ENCODE data around the gene UBQLN4. TPM values are rescaled to one million over a fixed set of nuclear protein-coding genes. Genes with fewer than 3 reads are reported as not detected.

UBQLN4 gene
- total RNA-seq, 1 donor from 2014 or later, result 29.9 TPM

DNA sequence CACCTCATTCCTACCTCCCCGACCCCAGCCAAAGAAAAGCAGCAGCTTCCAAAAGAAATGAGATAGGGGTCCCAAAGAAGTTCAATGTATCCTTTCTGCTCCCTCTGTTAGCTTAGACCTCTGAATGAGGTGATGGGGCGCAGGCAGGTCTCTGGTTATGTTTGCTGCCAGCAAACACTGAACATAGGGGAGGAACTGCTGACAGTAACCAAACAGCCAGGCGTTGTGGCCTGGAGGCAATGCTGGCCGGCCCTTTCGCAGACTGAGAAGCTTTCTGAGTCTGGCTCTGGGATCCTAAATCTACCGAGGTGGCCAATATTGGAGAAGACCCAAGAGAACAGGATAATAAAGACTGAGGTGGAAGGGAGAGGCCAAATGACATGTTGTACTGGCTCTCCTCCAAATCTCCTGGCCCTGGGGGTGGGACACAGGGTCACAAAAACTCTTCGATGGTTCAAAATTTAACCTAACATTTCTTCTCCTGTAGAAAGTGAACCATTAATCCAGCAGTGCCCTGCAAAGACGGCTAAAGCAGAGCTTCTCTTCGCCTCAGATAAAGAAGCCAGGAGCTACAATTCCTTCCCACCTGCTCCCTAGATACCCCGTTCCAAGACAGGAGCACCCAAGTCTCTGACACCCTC is 52.5 kb downstream of the UBQLN4 start:
- Histone ChIP-seq H3K36me3 (no peaks in the 10 kb centered on the region), H3K4me3 (no peak overlapping the region), H3K4me1 (peaks cover 15% of the 10 kb centered on the region), H3K27ac (replicated peaks) (no peak overlapping the region), H3K27me3 (ENCODE audit: low read depth) (no peaks in the 10 kb centered on the region), H3K9me3 (replicated peaks) (no peaks in the 10 kb centered on the region)
- intact Hi-C loops (cut with micrococcal nuclease), result no loop called here
- DNase-seq, result no peak
- TF ChIP-seq, protein P1, sequence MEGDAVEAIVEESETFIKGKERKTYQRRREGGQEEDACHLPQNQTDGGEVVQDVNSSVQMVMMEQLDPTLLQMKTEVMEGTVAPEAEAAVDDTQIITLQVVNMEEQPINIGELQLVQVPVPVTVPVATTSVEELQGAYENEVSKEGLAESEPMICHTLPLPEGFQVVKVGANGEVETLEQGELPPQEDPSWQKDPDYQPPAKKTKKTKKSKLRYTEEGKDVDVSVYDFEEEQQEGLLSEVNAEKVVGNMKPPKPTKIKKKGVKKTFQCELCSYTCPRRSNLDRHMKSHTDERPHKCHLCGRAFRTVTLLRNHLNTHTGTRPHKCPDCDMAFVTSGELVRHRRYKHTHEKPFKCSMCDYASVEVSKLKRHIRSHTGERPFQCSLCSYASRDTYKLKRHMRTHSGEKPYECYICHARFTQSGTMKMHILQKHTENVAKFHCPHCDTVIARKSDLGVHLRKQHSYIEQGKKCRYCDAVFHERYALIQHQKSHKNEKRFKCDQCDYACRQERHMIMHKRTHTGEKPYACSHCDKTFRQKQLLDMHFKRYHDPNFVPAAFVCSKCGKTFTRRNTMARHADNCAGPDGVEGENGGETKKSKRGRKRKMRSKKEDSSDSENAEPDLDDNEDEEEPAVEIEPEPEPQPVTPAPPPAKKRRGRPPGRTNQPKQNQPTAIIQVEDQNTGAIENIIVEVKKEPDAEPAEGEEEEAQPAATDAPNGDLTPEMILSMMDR (IDR thresholded peaks at IDR 0.05; ENCODE audit: borderline replicate concordance), result no peak

DNA sequence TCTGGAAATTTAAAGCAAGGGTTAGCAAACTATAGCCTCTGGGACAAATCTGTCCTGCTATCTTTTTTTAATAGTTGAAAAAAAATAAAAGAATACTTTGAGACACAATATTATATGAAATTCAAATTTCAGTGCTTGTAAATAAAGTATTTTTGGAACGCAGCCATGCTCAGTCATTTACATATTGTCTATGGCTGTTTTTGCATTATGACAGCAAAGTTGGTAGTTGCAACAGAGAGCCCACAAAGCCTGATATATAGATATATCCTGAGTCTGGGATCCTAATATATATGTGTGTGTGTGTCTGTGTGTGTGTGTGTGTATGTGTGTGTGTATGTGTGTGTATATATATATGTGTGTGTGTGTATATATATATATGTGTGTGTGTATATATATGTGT is 53.6 kb downstream of the UBQLN4 start:
- intact Hi-C loops (cut with micrococcal nuclease), result no loop called here
- no peaks in the 10 kb centered on the region for H3K27me3 ChIP-seq (ENCODE audit: low read depth)
- no peaks in the 10 kb centered on the region for H3K36me3 ChIP-seq
- H3K4me3 ChIP-seq, result no peak overlapping the region
- DNase-seq, result no peak
- no peaks in the 10 kb centered on the region for H3K9me3 ChIP-seq (replicated peaks)
- peaks cover 22% of the 10 kb centered on the region for H3K4me1 ChIP-seq
- TF ChIP-seq, protein P1 (IDR thresholded peaks at IDR 0.05; ENCODE audit: borderline replicate concordance), result no peak
- no peak overlapping the region for H3K27ac ChIP-seq (replicated peaks)

DNA sequence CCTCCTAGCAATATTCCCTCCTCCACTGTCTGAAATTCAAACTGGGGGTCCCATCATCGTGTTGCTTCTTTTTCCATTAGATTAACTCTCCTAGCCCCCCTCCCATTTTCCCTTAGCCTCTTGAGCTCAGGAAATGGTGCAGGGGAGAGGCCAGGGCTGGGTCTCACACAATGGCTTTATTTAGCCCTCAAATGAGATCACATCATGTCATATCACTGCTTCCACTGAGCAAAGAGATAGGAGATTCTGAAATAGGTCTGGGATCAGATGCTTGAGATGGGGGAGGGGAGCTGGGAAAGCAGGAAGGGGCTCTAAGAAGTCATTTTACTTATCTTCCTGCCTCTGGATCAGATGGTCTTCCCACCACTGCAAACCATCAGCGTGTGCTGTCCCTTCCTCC is 57.4 kb downstream of the UBQLN4 start:
- TF ChIP-seq, protein P1 (IDR thresholded peaks at IDR 0.05; ENCODE audit: borderline replicate concordance), result no peak
- intact Hi-C loops (cut with micrococcal nuclease), result no loop called here
- H3K36me3 ChIP-seq, result no peaks in the 10 kb centered on the region
- no peaks in the 10 kb centered on the region for H3K27me3 ChIP-seq (ENCODE audit: low read depth)
- peaks cover 16% of the 10 kb centered on the region for H3K4me1 ChIP-seq
- H3K4me3 ChIP-seq, result no peak overlapping the region
- H3K9me3 ChIP-seq (replicated peaks), result no peaks in the 10 kb centered on the region
- DNase-seq, result no peak
- no peak overlapping the region for H3K27ac ChIP-seq (replicated peaks)

DNA sequence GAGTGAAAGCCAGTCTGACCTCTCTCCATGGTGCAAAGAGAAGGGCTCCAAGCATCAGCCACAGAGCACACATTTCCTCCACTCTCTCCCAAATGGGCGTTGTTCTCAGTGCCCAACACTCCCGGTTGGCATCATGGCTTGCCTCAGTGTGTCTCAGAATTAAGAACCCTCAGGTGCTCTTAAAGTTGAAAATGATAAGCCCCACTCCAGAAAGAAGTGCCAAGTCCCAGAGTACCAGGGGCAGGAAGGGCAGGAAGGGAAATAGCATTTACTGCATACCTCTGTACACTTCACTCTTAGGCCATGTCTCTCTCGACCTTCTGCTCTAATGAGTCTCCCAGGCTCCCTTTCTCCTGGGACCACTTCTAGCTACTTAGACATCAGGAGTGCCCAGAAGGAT is 60.0 kb downstream of the UBQLN4 start:
- Histone ChIP-seq H3K36me3 (no peaks in the 10 kb centered on the region), H3K4me1 (peaks cover 24% of the 10 kb centered on the region), H3K9me3 (replicated peaks) (no peaks in the 10 kb centered on the region), H3K27ac (replicated peaks) (no peak overlapping the region), H3K27me3 (ENCODE audit: low read depth) (no peaks in the 10 kb centered on the region), H3K4me3 (no peak overlapping the region)
- no peak for DNase-seq
- TF ChIP-seq, protein P1 (IDR thresholded peaks at IDR 0.05; ENCODE audit: borderline replicate concordance), result no peak
- intact Hi-C loops (cut with micrococcal nuclease), result no loop called here

DNA sequence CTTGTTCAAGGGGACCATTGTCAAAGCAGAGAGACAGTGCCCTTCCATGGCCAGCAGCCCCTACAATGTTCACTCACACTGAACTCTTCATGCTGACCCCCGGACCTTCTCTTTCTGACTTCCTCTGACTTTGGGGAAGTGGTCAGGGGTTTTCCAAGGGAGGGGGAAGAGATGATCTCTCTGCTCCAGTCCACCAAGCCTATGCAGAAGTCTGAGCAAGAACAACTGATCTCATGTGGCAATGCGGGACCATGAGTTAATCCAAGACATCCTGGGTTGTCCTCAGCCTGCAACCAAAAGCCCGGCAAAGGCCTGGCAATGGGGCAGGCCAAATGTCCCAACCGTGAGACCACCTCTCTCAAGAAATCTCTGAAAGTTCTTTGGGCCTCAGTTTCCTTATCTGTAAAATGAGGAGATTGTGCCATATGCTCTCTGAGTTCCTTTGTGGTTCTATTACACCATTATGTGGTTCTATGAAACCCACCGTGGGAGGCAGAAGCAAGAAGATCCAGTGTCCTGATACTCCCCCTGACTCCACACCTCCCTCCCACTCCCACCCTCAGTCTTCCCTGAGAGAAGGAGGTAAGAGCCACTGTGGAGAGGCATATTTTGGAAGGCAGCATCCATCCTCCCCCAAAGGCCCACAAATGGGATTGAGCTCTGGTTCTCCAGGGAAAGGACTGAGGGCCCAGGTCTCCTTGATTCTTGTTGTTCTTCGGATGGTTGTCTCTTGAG is 63.4 kb downstream of the UBQLN4 start:
- H3K36me3 ChIP-seq, result no peaks in the 10 kb centered on the region
- intact Hi-C loops (cut with micrococcal nuclease), result no loop called here
- no peak for DNase-seq
- TF ChIP-seq, protein P1 (IDR thresholded peaks at IDR 0.05; ENCODE audit: borderline replicate concordance), result no peak
- H3K9me3 ChIP-seq (replicated peaks), result no peaks in the 10 kb centered on the region
- H3K4me3 ChIP-seq, result no peak overlapping the region
- peaks cover 12% of the 10 kb centered on the region for H3K4me1 ChIP-seq
- H3K27ac ChIP-seq (replicated peaks), result peak overlapping the region; percentile 57
- no peaks in the 10 kb centered on the region for H3K27me3 ChIP-seq (ENCODE audit: low read depth)
